Measurements from ENCODE around the gene MAP4K4.

MAP4K4 gene

DNA sequence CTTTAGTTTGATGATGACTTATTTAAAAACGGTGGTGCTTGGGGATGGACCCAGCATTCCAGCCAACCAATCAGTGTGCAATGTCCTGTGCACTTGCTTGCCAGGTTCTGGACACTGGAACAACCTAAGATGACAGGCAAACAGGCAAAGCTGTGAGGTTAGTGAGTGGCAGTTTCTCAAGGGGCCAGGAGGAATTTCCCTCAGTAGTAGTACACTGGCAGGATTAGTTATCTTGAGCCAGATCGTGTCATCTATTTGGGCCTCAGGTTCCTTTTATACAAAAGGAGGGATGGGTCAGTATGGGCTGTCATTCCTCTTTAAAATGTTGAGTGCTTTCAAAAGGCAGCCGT lies 26.6 kb downstream of the MAP4K4 start:
- DNase-seq: no peak
- TF ChIP-seq, protein P1, sequence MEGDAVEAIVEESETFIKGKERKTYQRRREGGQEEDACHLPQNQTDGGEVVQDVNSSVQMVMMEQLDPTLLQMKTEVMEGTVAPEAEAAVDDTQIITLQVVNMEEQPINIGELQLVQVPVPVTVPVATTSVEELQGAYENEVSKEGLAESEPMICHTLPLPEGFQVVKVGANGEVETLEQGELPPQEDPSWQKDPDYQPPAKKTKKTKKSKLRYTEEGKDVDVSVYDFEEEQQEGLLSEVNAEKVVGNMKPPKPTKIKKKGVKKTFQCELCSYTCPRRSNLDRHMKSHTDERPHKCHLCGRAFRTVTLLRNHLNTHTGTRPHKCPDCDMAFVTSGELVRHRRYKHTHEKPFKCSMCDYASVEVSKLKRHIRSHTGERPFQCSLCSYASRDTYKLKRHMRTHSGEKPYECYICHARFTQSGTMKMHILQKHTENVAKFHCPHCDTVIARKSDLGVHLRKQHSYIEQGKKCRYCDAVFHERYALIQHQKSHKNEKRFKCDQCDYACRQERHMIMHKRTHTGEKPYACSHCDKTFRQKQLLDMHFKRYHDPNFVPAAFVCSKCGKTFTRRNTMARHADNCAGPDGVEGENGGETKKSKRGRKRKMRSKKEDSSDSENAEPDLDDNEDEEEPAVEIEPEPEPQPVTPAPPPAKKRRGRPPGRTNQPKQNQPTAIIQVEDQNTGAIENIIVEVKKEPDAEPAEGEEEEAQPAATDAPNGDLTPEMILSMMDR (IDR thresholded peaks at IDR 0.05): no peak
- Histone ChIP-seq H3K27me3 (no peaks in the 10 kb centered on the region), H3K9me3 (no peaks in the 10 kb centered on the region), H3K36me3 (no peaks in the 10 kb centered on the region), H3K4me1 (peaks cover 0 to 74% (median 22%) of the 10 kb centered on the region in 4 donors), H3K27ac (no peak overlapping the region), H3K4me3 (no peak overlapping the region)
- intact Hi-C loops (cut with DNase I; ENCODE audit: low total_unique reads): no loop called here

- Histone ChIP-seq H3K27ac (no peak overlapping the region), H3K27me3 (no peaks in the 10 kb centered on the region), H3K4me3 (no peak overlapping the region), H3K4me1 (peaks cover 0 to 78% (median 19%) of the 10 kb centered on the region in 4 donors), H3K36me3 (no peaks in the 10 kb centered on the region), H3K9me3 (no peaks in the 10 kb centered on the region)
- no peak for DNase-seq
- intact Hi-C loops (cut with DNase I; ENCODE audit: low total_unique reads): no loop called here
- TF ChIP-seq, protein P1 (IDR thresholded peaks at IDR 0.05): no peak
Observed at GRCh38 chr2:101725038-101725437, 27.5 kb downstream of the MAP4K4 start.

DNA sequence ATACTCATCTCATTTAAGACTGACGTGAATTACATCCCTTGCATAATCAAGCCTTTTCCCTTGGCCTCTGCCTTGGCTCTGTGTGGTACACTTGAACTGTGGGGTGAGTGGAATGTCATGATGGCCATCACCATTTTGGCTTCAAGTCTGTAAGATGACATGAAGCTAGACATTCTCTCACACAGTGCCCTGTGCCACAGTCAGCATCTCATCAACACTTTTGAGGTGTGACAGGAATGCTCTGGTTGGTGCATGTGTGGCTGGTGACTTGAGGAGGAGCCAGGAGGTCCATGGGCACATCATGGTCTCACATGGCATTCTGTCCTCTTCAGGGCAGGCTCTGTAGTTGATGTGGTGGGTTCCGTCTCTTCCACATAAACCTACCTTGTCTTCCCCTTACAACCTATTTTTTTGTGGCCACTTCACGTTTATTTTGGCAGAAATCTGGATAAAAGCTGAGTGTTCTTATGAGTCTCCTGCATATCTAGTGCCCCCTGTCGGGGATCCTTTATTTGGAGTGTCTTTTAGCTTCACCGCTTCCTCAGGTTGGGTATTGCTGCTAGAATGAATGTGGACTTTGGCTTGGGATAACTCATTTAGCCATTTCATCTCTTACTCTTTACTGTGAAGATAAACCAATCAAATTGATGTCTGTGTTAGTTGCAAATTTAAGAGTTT lies 28.1 kb downstream of the MAP4K4 start:
- no peaks in the 10 kb centered on the region for H3K27me3 ChIP-seq
- no peak overlapping the region for H3K4me3 ChIP-seq
- no peak overlapping the region for H3K27ac ChIP-seq
- no peaks in the 10 kb centered on the region for H3K9me3 ChIP-seq
- H3K4me1 ChIP-seq: peaks cover 0 to 77% (median 19%) of the 10 kb centered on the region in 4 donors
- TF ChIP-seq, protein P1 (IDR thresholded peaks at IDR 0.05): no peak
- intact Hi-C loops (cut with DNase I; ENCODE audit: low total_unique reads): no loop called here
- no peak for DNase-seq
- no peaks in the 10 kb centered on the region for H3K36me3 ChIP-seq

DNA sequence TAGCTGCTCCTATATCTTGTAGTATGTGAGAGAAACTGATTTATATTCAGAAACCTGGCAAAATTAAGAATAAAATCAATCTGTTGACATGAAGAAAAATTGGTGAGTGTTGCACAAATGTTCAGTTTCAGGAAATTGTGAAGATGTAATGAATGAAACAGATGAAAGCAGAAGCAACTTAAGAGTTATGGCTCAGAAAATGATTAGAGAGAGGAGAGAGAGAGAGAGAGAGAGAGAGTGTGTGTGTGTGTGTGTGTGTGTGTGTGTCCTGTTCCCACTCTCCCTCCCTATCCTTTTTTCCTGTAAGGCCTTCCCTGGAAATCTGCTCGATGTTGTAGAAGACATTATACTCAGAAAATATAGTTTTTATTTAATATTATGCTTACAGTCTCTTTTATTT lies 31.4 kb downstream of the MAP4K4 start:
- Histone ChIP-seq H3K9me3 (no peaks in the 10 kb centered on the region), H3K27me3 (no peaks in the 10 kb centered on the region), H3K36me3 (no peaks in the 10 kb centered on the region), H3K4me3 (no peak overlapping the region), H3K4me1 (peaks cover 0 to 74% (median 20%) of the 10 kb centered on the region in 4 donors), H3K27ac (no peak overlapping the region)
- no peak for DNase-seq
- intact Hi-C loops (cut with DNase I; ENCODE audit: low total_unique reads): no loop called here
- TF ChIP-seq, protein P1 (IDR thresholded peaks at IDR 0.05): no peak

GRCh38 chr2:101729521-101730190 lies 32.1 kb downstream of the MAP4K4 start:
- Histone ChIP-seq H3K27ac (no peak overlapping the region), H3K4me1 (peaks cover 0 to 74% (median 18%) of the 10 kb centered on the region in 4 donors)

More at GRCh38 chr2:101729521-101730190, 32.1 kb downstream of the MAP4K4 start:
- intact Hi-C loops (cut with DNase I; ENCODE audit: low total_unique reads): no loop called here
- no peaks in the 10 kb centered on the region for H3K9me3 ChIP-seq
- H3K27me3 ChIP-seq: no peaks in the 10 kb centered on the region
- DNase-seq: no peak
- no peak overlapping the region for H3K4me3 ChIP-seq
- H3K36me3 ChIP-seq: no peaks in the 10 kb centered on the region
- TF ChIP-seq, protein P1 (IDR thresholded peaks at IDR 0.05): no peak
